ENCODE results near the gene LHFPL4. TPM values are rescaled to one million over a fixed set of nuclear protein-coding genes. Genes with fewer than 3 reads are reported as not detected.

Gene LHFPL4
- total and polyA plus RNA-seq, 2 of the 8 experiments (the other 6 are each of a cell fraction or from before 2014, with no cell fraction given), result 5.0 to 16.9 TPM

DNA sequence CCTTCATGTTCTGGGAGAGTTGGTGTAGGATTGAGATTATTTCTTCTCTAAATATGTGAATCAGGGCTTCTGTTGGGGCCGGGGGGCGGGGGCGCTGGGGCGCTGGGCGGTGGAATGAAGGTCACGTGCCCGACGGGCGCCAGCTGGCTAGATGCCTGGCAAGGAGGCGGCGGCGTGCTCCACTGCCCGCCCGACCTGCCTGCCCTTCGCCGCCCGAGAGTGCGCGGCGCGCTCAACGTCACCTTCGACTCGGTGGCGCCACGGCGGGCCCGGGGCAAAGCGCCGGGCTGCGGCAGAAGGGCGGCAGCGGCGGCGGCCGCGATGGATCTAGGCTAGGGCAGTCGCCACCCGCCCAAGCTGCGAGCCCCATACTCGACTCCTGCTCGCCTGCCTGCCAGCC lies 47.0 kb upstream of the LHFPL4 start (continued):
- TF ChIP-seq, protein P1, sequence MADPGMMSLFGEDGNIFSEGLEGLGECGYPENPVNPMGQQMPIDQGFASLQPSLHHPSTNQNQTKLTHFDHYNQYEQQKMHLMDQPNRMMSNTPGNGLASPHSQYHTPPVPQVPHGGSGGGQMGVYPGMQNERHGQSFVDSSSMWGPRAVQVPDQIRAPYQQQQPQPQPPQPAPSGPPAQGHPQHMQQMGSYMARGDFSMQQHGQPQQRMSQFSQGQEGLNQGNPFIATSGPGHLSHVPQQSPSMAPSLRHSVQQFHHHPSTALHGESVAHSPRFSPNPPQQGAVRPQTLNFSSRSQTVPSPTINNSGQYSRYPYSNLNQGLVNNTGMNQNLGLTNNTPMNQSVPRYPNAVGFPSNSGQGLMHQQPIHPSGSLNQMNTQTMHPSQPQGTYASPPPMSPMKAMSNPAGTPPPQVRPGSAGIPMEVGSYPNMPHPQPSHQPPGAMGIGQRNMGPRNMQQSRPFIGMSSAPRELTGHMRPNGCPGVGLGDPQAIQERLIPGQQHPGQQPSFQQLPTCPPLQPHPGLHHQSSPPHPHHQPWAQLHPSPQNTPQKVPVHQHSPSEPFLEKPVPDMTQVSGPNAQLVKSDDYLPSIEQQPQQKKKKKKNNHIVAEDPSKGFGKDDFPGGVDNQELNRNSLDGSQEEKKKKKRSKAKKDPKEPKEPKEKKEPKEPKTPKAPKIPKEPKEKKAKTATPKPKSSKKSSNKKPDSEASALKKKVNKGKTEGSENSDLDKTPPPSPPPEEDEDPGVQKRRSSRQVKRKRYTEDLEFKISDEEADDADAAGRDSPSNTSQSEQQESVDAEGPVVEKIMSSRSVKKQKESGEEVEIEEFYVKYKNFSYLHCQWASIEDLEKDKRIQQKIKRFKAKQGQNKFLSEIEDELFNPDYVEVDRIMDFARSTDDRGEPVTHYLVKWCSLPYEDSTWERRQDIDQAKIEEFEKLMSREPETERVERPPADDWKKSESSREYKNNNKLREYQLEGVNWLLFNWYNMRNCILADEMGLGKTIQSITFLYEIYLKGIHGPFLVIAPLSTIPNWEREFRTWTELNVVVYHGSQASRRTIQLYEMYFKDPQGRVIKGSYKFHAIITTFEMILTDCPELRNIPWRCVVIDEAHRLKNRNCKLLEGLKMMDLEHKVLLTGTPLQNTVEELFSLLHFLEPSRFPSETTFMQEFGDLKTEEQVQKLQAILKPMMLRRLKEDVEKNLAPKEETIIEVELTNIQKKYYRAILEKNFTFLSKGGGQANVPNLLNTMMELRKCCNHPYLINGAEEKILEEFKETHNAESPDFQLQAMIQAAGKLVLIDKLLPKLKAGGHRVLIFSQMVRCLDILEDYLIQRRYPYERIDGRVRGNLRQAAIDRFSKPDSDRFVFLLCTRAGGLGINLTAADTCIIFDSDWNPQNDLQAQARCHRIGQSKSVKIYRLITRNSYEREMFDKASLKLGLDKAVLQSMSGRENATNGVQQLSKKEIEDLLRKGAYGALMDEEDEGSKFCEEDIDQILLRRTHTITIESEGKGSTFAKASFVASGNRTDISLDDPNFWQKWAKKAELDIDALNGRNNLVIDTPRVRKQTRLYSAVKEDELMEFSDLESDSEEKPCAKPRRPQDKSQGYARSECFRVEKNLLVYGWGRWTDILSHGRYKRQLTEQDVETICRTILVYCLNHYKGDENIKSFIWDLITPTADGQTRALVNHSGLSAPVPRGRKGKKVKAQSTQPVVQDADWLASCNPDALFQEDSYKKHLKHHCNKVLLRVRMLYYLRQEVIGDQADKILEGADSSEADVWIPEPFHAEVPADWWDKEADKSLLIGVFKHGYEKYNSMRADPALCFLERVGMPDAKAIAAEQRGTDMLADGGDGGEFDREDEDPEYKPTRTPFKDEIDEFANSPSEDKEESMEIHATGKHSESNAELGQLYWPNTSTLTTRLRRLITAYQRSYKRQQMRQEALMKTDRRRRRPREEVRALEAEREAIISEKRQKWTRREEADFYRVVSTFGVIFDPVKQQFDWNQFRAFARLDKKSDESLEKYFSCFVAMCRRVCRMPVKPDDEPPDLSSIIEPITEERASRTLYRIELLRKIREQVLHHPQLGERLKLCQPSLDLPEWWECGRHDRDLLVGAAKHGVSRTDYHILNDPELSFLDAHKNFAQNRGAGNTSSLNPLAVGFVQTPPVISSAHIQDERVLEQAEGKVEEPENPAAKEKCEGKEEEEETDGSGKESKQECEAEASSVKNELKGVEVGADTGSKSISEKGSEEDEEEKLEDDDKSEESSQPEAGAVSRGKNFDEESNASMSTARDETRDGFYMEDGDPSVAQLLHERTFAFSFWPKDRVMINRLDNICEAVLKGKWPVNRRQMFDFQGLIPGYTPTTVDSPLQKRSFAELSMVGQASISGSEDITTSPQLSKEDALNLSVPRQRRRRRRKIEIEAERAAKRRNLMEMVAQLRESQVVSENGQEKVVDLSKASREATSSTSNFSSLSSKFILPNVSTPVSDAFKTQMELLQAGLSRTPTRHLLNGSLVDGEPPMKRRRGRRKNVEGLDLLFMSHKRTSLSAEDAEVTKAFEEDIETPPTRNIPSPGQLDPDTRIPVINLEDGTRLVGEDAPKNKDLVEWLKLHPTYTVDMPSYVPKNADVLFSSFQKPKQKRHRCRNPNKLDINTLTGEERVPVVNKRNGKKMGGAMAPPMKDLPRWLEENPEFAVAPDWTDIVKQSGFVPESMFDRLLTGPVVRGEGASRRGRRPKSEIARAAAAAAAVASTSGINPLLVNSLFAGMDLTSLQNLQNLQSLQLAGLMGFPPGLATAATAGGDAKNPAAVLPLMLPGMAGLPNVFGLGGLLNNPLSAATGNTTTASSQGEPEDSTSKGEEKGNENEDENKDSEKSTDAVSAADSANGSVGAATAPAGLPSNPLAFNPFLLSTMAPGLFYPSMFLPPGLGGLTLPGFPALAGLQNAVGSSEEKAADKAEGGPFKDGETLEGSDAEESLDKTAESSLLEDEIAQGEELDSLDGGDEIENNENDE (IDR thresholded peaks at IDR 0.05; ENCODE audit: insufficient replicate concordance, low read length), result no peak
- TF ChIP-seq RXRA (IDR thresholded peaks at IDR 0.05; ENCODE audit: insufficient read depth, low read depth, low read length) (no peak), KDM4A (IDR thresholded peaks at IDR 0.05; ENCODE audit: low read depth, low read length, severe bottlenecking) (no peak), BCL11A (IDR thresholded peaks at IDR 0.05; ENCODE audit: low read depth in 2 of 2, low read length in 2 of 2) (no peak), POU5F1 (IDR thresholded peaks at IDR 0.05; ENCODE audit: low read depth, low read length) (no peak)

All from H1 (cell line).